OCI-LY3 (cell line): Measurements from ENCODE around the gene ST6GALNAC2.

Source experiments
- H2AFZ ChIP-seq: fragments of 200-600, 300-600 bp; shearing (Covaris generic); 2 replicates; pipeline ENCODE4 v1.6.0; 2014; ENCODE audit warnings: antibody characterized with exemption, low read depth, low read length
- H3K27ac ChIP-seq: fragments of 200-600, 300-600 bp; sonication (generic); 2 replicates; pipeline ENCODE4 v1.5.1; 2014; ENCODE audit warnings: mild to moderate bottlenecking, low read length, moderate library complexity, mixed read lengths
- H3K27me3 ChIP-seq: fragments of 200-600, 300-600 bp; sonication (generic); 2 replicates; pipeline ENCODE4 v1.6.1; 2014; ENCODE audit warnings: low read depth, low read length, mixed read lengths
- H3K36me3 ChIP-seq: fragments of 200-600, 300-600 bp; sonication (generic); replicated peaks from 2 replicates; pipeline ENCODE3; 2014; ENCODE audit warnings: low read depth, low read length, mixed read lengths
- H3K4me1 ChIP-seq: fragments of 300-600, 200-600 bp; sonication (generic); 2 replicates; pipeline ENCODE4 v1.6.1; 2014; ENCODE audit warnings: low read length, mixed read lengths
- H3K4me2 ChIP-seq: fragments of 200-600, 300-600 bp; sonication (generic); 2 replicates; pipeline ENCODE4 v1.6.1; 2014; ENCODE audit warnings: low read length, mixed read lengths
- H3K4me3 ChIP-seq: fragments of 300-600, 200-600 bp; sonication (generic); 2 replicates; pipeline ENCODE4 v1.5.1; 2014; ENCODE audit warnings: antibody characterized with exemption, mild to moderate bottlenecking, low read length, moderate library complexity
- H3K79me2 ChIP-seq: fragments of 300-600, 200-600 bp; shearing (Covaris generic); 2 replicates; pipeline ENCODE4 v1.6.1; 2014; ENCODE audit warnings: mild to moderate bottlenecking, low read length, mixed read lengths
- H3K9ac ChIP-seq: fragments of 300-600, 200-600 bp; shearing (Covaris generic); 2 replicates; pipeline ENCODE4 v1.6.0; 2014; ENCODE audit warnings: mild to moderate bottlenecking, low read length, moderate library complexity
- H3K9me3 ChIP-seq: fragments of 200-600, 300-600 bp; shearing (Covaris generic); 2 replicates; pipeline ENCODE4 v1.6.1; 2014; ENCODE audit warnings: low read length, mixed read lengths; ENCODE audit not compliant: insufficient read depth
- H4K20me1 ChIP-seq: fragments of 200-600, 300-600 bp; sonication (generic); 2 replicates; pipeline ENCODE4 v1.6.1; 2016; ENCODE audit warnings: low read length, mixed read lengths; ENCODE audit not compliant: insufficient read depth
- EZH2phosphoT487 ChIP-seq: fragments of 200-600 bp; shearing (Covaris generic); IDR thresholded peaks from 2 replicates; pipeline ENCODE4 v1.6.1; 2018; ENCODE audit warnings: antibody characterized with exemption, mixed run types, low read depth
- TF ChIP-seq, protein P1 (sequence below): fragments of 200-600, 300-600 bp; sonication (generic); IDR thresholded peaks from 2 replicates; pipeline ENCODE4 v1.5.1; 2014; ENCODE audit warnings: antibody characterized with exemption, low read length, low read depth

The ST6GALNAC2 gene

DNA sequence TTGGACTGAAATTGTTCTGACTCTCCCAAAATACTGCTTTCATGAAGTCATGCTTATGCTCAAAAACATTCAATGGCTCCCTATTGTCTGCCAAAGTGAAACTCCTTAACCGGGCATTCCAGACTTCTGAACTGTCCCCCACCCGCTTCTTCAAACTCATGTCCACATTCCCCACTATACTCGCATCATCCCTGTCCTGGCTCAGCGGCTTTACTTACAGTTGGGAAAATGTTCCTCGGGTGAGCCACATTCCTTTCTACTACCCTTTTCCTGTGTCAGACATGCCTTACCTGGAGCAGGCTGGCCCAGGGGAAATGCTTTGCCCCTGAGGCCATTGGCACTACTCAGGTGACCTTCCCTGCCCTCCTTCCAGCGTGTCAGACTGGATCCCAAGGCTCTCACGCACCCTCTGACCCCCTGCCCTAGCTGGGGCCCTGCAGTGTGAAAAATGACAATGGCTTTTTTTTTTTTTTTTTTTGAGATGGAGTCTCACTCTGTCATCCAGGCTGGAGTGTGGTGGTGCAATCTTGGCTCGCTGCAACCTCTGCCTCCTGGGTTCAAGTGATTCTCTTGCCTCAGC is 53.5 kb downstream of the ST6GALNAC2 start:
- TF ChIP-seq, protein P1, sequence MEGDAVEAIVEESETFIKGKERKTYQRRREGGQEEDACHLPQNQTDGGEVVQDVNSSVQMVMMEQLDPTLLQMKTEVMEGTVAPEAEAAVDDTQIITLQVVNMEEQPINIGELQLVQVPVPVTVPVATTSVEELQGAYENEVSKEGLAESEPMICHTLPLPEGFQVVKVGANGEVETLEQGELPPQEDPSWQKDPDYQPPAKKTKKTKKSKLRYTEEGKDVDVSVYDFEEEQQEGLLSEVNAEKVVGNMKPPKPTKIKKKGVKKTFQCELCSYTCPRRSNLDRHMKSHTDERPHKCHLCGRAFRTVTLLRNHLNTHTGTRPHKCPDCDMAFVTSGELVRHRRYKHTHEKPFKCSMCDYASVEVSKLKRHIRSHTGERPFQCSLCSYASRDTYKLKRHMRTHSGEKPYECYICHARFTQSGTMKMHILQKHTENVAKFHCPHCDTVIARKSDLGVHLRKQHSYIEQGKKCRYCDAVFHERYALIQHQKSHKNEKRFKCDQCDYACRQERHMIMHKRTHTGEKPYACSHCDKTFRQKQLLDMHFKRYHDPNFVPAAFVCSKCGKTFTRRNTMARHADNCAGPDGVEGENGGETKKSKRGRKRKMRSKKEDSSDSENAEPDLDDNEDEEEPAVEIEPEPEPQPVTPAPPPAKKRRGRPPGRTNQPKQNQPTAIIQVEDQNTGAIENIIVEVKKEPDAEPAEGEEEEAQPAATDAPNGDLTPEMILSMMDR, result no peak
- TF ChIP-seq EZH2phosphoT487, result no peak
- no peaks in the 10 kb centered on the region for H3K27me3 ChIP-seq
- no peak overlapping the region for H3K9ac ChIP-seq
- peaks cover 22% of the 10 kb centered on the region for H3K4me1 ChIP-seq
- H3K9me3 ChIP-seq, result no peaks in the 10 kb centered on the region
- H3K27ac ChIP-seq, result no peak overlapping the region
- H2AFZ ChIP-seq, result no peak overlapping the region
- H3K36me3 ChIP-seq, result no peaks in the 10 kb centered on the region
- no peaks in the 10 kb centered on the region for H3K79me2 ChIP-seq
- H3K4me3 ChIP-seq, result no peak overlapping the region
- H3K4me2 ChIP-seq, result no peak overlapping the region
- H4K20me1 ChIP-seq, result no peaks in the 10 kb centered on the region

DNA sequence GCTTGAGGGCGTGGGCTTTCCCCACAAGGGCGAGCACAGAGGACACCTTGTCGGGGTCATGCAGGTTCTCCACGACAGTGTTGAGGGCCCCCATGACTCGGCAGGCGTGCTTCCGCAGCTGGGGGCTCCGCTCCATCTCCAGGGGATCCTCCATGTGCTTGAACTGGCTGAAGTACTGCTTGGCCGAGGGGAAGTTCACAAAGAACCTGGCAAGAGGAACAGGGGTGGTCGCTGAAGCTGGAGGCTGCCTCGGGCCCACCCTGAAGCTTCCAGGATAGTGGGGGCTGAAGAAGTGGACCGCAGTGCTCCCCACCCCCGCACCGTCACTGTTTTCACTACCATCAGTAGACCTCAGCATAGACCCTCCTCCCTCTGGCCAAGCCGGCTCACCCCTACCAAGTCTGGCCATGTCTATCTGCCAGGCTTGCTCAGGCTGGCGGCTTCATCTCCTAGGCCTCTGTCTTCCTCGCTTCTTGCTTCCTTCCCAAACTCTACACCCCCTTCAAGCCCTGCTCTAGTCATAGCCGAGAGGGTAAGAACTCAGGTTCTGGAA is 54.1 kb downstream of the ST6GALNAC2 start:
- Histone ChIP-seq H3K4me2 (no peak overlapping the region), H3K9me3 (no peaks in the 10 kb centered on the region), H3K4me3 (no peak overlapping the region), H3K36me3 (no peaks in the 10 kb centered on the region), H4K20me1 (no peaks in the 10 kb centered on the region), H3K9ac (no peak overlapping the region), H2AFZ (no peak overlapping the region), H3K4me1 (peaks cover 23% of the 10 kb centered on the region), H3K27ac (no peak overlapping the region), H3K79me2 (no peaks in the 10 kb centered on the region), H3K27me3 (no peaks in the 10 kb centered on the region)
- TF ChIP-seq, protein P1, result no peak

DNA sequence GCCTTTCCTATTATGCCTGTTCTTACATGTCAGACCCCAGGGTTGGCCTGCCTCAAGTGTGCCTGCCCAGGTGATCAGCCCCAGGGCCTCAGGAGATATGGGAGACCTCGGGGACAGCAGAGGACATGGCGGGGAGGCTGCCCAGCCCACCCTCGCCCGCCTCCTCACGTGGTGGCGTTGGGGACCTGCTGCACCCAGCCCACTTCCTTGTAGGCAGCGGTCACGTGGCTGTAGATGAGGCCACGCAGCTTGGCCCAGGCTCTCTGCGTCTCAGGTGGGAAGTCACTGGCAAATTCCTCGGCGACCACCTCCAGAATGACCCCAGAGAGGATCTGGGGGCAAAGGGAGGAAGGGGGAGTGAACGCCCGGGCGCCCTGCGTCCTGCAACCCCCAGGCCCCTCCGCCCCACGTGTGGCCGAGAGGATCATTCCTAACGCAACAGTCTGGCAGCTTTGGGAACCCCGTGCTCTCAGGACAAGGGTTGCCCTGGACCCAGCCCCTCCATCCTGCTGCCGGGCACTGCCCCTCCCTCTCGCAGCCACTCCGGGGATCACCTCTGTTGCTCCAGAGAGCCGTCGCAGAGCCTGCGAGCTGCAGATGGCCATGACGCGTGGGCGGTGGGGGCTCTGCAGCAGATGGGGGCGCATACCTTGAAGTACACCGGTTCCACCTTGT is 54.7 kb downstream of the ST6GALNAC2 start:
- TF ChIP-seq, protein P1, result no peak
- TF ChIP-seq EZH2phosphoT487, result no peak
- Histone ChIP-seq H3K4me2 (no peak overlapping the region), H3K9me3 (no peaks in the 10 kb centered on the region), H3K36me3 (no peaks in the 10 kb centered on the region), H3K4me1 (peaks cover 23% of the 10 kb centered on the region), H4K20me1 (no peaks in the 10 kb centered on the region), H3K27me3 (no peaks in the 10 kb centered on the region), H2AFZ (no peak overlapping the region), H3K4me3 (no peak overlapping the region), H3K9ac (no peak overlapping the region), H3K27ac (no peak overlapping the region), H3K79me2 (no peaks in the 10 kb centered on the region)

DNA sequence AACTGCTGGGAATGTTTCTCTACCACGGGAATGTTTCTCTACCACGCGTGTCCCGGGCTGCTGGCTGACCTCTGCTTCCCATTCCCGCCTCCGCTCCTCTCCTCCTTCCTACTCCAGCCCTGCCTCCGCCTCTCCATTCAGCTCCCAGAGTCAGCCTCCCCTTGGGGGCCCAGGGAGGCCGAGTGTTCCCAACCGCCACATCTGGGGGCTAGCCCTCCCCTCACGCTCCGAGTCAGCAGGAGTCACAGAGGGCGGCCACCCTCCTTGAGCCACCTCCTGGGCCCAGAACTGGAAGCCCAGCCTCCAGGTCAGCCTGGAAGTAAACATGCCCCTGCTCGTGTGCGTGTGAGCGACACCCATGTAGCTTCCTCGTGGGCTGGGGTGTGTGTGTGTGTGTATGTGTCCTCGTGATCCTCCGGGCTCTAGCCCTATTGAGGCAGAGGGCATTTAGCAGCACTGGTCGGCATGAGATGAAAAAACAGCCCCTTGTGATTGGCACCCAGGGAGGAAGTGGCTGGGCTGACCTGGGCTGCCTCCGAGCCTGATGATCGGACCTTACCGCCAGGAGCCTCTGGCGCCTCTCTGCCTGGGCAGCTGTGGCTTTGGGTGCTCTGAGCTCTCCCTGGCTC is 55.5 kb downstream of the ST6GALNAC2 start:
- Histone ChIP-seq H3K4me1 (peaks cover 23% of the 10 kb centered on the region), H3K27ac (no peak overlapping the region)

More for the DNA sequence above, 55.5 kb downstream of the ST6GALNAC2 start:
- Histone ChIP-seq H3K36me3 (no peaks in the 10 kb centered on the region), H3K27me3 (no peaks in the 10 kb centered on the region), H3K9me3 (no peaks in the 10 kb centered on the region), H2AFZ (no peak overlapping the region), H4K20me1 (no peaks in the 10 kb centered on the region), H3K9ac (no peak overlapping the region), H3K79me2 (no peaks in the 10 kb centered on the region), H3K4me3 (no peak overlapping the region), H3K4me2 (no peak overlapping the region)
- TF ChIP-seq, protein P1, result no peak
- no peak for TF ChIP-seq EZH2phosphoT487
